Measurements from ENCODE around the gene STRADB.
"Not testable (repeated sequence)": the region's sequence is repeated elsewhere in the genome, so short reads cannot be mapped to it uniquely, and the experiment has no call there.

The STRADB gene

DNA sequence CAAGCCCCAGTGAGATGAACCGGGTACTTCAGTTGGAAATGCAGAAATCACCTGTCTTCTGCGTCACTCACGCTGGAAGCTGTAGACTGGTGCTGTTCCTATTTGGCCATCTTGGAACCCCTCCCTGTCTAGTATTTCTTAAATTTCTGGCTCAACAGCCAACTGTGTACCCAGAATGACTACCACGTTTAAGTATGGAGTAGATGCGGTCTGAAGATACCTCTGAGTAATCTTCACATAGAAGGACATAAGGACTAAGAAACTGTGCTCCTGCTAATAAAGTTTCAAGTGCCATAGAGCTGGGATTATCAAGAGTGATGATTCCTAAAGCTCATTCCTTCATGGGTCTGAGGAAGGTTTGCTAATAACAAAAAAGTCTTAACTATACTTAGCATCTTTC, 20.7 kb upstream of the STRADB start:
- DNase-seq: no peak

DNA sequence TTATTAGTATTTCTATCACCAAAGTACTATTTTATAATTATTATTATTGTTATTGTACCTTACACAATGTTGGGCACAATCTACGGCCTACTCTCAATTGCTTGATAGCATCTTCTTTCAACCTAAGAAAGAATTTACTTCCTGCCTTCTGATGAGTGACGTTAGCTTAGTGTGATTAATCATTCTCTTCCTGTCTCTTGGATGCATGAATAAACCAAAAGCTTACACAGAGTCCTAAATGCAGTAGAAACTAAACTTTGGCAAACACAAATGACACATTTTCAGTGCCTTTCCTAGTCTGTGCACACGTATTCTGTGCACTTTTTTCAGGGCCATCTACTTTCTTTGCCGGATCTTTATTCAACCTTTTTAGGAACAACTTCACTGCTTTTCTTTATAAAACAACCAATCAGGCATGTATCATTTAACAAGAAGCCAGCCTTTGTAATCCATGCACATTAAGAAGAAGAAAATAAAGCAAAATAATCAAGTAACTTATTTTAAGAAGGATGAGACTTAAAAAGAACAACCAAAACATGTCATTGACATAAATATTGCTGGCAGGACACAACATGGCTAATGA, 19.4 kb upstream of the STRADB start:
- peak in 1 of 2 donors; percentile 58 for DNase-seq

DNA sequence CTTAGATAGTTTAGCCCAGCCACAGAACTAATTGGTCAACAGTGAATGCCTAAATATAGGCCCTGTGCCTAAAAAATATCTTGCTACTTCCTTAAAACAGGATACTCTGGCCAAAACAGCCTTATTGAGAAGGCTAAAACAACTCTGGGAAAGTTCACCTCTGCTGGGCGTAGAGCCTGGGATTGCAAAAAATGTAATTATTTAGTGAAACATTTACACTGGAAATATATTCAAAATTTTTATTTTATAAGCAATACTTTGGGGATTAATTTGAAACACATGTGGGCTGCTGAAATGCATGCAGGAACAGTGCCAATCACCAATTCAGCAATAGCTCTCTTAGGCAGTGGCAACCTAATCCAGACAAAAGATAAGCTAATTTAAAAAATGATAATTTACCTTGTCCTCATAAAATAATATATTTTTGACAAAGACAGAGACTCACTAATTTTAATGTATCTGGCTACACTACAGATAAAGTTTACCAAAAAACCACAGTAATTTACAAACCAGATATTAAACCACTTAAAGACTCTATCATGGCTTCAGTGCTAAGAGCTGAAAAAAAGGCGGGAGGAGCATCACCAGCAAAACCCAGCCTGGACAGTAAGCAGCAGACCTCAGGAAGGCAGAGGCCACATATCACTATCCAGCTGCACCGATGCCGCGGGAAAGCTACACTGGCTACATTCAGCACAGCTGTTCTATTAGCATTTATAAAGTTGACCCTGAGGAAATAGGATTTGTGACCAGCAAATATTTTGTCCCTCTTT, 18.7 kb upstream of the STRADB start:
- DNase-seq: no peak

DNA sequence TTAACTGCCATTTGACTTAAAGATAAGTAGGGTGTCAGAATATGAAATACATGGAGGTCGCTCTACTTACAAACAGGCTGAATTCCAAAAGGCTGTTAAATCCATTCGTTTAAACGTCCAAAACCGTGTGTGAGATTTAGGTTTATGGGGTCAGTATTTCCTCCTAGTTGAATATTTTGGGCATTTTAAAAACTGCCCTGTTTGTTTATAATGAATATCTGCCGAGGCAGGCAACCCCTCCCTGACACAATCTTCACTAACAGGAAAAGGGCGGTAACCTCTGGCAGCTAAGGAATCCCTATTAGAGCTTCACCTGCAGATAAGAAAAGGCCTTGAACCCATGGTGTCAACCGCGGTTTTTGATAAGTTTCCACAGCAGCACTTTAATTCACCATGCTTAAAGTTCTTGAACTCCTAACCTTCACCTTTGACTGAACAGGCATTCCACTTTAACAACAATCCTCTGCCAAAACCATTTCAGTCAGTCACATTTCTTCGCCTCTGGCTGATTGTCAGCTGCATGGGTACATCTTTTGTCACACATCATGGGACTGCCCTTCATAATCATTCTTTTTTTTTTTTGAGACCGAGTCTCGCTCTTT, 18.0 kb upstream of the STRADB start:
- peak in 1 of 2 donors; percentile 26 for DNase-seq

DNA sequence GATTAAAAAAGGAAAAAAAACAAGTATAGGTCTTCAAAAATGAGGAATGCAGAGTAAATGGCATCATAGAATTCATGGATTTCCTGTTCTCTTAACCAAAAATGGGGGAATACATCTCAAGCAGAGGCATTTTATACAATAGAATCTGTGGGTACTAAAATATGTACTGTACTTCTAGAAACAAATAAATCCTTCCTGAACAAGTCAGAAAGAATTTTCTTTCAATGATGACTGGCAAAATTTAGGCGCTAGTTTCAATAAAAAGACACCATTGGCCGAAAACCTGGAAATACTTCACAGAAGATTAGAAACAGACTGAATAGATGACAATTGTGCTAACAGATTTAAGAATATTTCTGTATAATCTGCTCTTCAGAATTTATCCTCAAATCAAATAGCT, 15.4 kb upstream of the STRADB start:
- DNase-seq: no peak

DNA sequence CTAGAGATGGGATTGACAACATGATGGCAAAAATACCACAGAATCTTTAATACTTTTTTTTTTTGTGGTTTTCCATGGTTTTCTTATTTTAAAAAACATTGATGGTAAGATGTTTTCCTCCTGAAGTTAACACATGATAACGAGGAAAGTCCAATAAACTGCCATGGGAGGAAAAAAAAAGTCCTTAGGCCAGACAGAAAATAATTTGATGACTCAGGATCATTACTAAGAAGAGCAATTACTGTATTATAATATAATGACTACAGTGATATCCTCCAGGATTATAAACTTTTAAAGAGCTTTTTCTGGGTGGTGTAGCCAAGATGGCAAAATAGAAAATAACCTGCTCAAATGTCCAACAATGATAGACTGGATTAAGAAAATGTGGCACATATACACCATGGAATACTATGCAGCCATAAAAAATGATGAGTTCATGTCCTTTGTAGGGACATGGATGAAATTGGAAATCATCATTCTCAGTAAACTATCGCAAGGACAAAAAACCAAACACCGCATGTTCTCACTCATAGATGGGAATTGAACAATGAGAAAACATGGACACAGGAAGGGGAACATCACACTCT, 12.1 kb upstream of the STRADB start:
- not testable (repeated sequence) for DNase-seq

DNA sequence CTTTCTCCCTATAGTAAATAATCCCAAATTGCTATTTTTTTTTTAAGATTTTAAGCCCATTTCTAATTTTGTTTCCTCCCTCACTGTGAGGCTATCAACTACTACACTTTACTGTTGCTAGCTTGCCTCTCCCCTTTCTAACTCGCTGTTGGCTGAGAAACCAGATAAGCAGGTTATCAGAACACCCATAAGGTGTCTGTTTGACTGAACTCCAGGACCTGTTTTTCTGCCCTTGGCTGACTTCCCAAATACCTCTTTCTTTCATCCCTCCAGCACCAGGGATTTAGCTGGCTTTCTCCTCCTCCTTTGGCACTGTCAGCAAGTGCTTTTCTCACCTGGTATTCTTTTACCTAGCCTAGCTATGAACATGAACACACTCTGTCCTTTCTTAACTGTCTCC, 11.4 kb upstream of the STRADB start:
- DNase-seq: no peak

DNA sequence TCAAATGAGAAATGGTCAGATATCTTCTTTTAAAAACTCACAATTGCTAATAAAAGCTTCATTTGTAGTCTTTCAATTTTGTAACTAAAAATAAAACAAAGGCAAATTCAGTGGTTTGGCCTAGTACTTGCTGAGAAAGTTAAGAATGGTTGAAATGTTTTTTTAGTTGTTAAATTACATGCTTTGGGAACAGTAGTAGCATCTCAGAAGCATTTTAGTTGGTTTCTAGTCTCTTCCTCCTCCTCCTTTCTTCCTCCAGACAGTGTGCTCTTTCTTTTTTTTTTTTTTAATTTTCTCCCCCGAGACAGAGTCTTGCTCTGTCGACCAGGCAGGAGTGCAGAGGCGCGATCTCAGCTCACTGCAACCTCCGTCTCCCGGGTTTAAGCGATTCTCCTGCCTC, 10.1 kb upstream of the STRADB start:
- no peak for DNase-seq

DNA sequence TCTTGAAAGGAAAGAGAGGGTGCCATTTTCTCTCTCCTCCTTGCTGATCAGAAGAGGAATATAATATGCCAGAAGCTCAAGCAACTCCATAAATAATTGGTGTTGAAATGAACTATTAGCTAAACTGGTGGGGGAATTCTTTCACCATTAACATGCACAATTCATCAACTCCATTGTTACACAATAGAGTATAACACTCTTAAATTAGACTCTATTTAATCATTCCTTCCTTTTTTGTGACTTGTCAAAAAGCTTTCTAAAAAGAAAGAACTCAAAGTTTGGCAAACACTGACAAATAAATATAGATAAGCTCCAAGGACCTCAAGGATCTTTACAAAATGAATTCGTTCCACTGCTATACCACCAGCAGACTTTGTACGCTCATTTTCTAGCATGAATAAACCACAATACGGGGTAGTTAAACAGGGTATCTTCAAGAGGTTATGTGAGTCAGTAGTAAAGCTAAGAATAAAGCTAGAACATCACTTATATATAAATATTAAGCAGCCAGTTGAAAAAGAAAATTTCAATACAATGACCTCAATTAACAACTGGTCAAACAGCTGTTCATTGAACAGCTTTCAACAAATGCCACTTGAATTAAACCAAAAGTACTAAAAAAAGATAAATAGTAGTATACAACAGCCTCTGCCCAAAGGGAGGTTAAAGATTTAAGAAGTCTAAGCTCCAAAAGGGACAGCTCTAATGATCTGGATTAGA, 6.6 kb upstream of the STRADB start:
- DNase-seq: no peak

DNA sequence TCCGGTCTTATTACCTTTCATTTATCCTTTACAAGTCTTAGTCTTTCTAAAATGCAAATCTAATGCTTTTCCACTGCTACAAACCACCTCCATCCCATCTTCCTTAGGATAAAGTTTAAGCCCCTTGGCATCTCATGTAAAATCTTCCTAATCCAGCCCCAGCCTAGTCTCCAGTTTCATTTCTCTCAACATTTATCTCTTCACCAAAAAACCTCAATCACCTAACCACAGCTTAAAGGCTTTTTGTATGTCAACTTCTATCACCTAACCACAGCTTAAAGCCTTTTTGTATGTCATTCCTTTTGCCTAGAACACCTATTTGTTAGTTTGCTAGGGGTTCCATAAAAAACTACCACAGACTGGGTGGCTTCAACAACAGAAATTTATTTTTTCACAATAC, 4.5 kb upstream of the STRADB start:
- DNase-seq: peak in 1 of 2 donors; percentile 56

DNA sequence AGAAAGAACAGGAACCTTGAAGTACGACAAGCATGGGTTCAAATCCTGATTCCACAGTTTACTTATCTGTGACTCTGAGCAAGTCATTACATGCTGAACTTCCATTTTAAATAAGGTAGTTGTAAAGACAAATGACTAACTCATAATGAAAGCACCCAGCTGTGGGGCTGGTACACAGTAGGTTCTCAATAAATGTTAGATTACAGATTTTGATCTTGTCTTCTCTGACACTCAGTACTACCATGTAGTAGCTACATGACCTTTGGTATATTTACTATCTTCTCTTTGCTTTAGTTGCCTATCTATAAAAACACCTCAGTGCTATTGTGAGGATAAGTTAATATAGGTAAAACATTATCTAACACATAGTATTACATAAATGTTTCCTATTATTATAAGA, 3.5 kb upstream of the STRADB start:
- DNase-seq: no peak

DNA sequence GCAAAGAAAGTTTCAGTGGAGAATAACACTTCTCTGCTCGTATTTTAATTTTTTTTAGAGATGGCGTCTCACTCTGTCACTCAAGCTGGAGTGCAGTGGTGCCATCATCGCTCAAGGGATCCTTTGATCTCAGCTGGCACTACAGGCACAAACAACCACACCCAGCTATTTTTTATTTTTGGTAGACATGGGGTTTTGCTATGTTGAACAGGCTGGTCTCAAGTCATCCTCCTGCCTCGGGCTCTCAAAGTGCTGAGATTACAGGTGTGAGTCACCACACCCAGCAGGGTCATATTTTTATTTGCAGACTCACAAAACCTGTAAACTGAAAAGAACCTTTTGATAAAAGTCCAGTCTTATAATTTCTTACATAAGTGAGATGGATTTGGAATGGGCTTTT, 2.8 kb upstream of the STRADB start:
- peak; percentile 46 to 66 for DNase-seq

DNA sequence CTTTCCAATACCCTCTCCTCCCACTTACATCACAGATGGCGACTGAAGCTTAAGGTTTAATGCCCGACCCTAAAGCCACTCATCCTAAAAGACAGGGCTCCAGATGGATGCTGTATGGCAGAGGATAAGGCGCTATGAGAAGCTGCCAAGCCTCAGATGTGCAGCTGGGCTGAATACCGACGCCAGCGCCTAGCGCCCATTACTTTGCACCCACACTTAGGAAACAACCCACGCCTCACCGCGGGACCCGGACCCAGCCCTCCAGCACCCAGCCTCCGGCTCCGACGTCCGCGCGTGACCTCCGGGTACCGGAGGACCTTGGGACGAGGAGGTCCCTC, 617 bp upstream of the STRADB start:
- DNase-seq: no peak

DNA sequence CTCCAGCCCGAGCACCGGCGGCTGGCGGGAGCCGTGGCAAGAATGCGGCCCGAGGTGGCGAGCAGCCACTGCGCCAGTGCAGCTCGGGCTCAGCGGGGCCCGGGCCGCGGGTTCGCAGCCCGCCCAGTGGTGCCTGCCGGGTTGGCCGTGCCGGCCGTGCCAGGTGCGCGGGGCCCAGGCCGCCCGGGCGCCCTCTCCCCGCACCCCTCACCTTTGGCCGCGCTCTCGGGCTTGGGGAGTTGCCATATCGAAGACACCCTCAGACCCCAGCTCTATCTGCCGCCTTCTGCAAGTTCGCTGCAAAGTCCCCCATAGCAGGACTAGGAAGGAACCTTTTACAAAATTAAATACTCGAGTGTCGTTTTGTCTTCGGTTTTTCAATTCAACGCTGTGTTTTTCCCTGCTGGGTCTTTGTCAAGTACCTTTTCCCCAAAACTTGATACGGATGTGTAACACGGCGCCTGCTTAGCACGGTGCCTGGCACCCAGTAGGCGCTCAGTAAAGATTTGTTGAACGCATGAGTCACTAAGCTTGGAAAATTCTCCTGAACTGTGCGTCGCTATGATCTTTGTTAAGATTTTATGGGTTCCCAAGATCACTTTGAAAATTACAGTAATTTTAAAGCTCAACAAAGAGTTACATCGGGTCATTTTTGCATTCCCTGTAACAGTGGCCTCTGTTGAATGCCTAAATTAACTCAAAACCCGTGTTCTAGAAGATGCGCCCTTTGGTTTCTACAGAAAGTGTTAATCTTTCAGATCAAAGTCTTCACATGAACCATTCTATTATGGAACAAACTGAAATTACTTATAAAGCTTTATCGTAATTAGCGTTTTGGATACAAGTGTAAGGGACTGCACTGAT, 750 bp downstream of the STRADB start:
- DNase-seq: no peak

DNA sequence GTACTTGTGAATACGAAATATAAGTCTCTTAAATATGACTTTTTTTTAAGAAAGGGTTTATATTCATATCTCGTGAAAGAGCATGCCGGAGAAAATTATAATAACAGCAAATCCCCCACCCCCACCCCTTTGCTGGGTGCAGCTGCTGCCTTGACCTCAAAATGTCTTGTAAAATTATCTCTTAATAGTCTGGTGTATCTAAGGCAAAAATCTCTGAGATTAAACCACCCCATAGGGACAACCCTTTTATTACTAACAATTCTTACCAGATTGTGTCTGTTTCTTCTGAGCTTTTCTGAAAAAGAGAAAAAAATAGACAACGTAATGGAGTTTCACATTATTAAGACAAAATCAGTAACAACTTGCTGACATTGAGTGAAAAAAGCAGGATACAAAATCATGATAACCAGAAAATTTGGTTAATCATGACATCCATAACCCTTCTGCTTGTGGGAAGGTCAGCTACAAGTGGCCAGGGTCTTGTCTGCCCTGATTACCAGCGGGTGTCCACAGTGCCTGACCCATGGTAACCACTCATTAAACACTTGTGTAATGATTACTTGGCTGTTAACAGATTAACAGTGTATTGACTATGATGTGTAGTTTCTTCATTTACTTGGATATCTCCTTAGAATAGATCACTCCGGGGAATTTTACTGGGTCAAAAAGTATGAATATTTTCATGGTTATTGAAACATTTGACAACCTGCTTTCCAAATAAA, 1.5 kb downstream of the STRADB start:
- no peak for DNase-seq

DNA sequence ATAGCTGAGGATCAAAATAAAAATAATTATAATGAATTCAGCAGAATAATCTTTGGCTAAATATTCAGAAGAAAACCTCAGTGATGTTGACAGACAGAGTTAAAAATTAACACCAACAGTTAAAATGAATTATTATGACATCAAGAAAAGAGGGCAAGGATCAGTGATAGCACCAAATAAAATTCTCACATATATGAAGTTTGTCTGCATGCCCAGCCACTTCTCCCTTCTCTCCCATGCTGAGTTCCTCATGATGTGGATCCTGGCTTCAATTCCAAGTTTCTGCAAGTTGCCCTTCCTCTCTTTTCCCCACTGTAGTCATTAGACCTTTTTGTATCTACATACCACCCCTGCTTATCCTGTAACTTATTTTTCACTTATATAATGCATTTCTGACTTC, 6.8 kb downstream of the STRADB start:
- DNase-seq: no peak

DNA sequence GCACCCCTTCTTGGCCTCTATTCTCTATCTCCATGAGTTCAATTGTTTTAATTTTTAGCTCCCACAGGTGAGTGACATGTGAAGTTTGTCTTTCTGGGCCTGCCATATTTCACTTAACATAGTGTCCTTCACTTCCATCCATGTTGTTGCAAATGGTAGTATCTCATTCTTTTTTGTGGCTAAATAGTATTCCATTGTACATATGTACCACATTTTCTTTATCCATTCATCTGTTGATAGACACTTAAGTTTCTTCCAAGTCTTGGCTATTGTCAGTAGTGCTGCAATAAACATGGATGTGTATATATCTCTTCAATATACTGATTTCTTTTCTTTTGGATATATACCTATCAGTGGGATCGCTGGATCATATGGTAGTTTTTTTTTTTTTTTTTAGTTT, 9.0 kb downstream of the STRADB start:
- no peak for DNase-seq

DNA sequence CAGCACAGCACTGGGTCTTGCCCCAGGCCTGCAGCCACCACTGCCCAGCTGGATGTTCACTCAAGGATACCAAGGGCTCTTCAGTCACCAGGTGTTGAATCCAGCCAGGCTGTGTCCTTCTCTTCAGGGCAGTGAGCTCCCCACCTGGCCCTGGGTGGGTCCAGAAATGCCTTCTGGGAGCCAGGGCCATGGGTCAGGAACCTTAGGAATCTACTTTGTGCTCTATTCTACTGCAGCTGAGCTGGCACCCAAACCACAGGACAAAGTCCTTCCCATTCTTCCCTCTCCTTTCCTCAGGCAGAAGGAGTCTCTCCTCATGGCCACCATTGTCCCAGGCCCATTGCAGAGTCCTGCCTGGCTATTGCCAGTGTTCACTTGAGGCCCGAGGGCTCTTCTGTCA, 13.0 kb downstream of the STRADB start:
- DNase-seq: no peak

DNA sequence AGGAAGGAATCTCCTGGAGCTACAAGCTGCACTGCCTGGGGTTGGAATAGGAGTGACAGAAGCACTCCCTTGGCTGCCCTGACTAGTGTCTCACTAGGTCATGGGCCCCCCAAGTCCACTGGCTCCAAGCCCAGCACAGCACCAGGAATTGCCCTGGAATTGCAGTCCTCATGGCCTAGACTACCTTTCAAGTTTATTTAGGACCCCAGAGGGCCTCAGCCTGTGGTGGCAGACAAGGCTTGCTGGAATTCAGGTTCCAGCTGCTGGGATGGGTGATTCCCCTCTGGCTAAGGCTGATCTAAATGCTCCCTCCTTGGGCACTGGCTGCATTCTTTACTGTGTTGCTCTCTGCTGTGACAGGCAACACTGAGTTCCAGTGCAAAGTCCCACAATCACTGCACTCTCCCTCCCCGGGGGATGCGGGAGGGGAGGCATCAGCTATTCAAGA, 14.0 kb downstream of the STRADB start:
- no peak for DNase-seq

DNA sequence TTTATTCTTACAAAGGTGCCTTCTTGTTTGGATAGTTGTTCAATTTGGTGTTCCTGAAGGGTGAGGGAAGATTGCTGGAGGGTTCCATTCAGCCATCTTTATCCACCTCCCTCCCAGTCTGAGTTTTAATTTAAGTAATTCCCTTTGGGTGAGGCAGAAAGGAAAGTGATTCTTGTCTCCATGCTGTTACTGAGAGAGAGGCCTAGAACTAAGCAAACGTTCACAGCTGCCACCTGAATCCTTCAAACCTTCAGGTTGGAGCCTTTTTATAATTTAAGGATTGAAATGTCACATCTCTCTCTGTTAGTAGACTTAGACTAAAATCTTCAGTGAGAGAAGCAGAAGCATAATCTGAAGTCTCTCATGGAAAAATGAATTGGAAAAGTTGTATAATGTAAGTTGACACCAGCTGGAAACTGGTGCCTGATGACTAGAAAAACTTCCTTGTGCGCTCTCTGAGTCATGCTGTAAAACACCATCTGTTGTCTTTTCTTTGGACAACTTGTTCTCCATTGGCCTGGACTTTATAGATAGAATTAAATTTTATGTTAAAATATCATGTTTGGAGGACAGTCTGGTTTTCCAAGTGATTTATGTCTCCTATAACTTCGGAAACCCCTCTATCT, 14.6 kb downstream of the STRADB start:
- DNase-seq: no peak

DNA sequence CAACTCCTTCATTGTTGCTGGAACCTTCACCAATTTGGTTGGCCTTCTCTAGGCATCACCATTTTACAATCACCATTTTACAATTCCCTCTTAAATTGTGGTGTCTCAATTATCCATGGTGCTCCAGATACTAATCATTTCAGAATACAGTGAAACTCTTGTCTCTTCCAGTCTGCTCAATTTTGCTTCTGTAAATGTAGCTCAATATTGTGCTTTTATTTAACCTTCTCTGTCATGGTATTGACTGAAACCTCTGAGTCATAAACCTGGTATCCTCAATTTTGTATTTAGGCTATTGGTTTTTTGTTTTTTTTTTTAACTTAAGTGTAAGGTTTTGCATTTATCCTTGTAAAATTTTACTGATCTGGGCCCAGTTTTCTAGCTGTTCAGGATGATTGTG, 16.1 kb downstream of the STRADB start:
- DNase-seq: no peak

Data from CD4-positive, alpha-beta T cell treated with Interleukin-4 for 1 hour (primary cell).